ENCODE results near the gene SLC1A2.

The SLC1A2 gene

GRCh38 chr11:35413598-35413997 is 5.8 kb downstream of the SLC1A2 start:
- no peak for DNase-seq

GRCh38 chr11:35412285-35412684 is 7.1 kb downstream of the SLC1A2 start:
- peak in 2 of 3 experiments; percentile 14 to 54 for DNase-seq

GRCh38 chr11:35407041-35407440 is 12.3 kb downstream of the SLC1A2 start:
- no peak for DNase-seq

- peak in 2 of 3 experiments; percentile 19 to 56 for DNase-seq
Observed at GRCh38 chr11:35404388-35404775, 15.0 kb downstream of the SLC1A2 start.

GRCh38 chr11:35403765-35404387 is 15.5 kb downstream of the SLC1A2 start:
- no peak for DNase-seq

- DNase-seq, result no peak
Observed at GRCh38 chr11:35402751-35403660, 16.4 kb downstream of the SLC1A2 start.

- no peak for DNase-seq
Observed at GRCh38 chr11:35398881-35399280, 20.5 kb downstream of the SLC1A2 start.

- DNase-seq, result no peak
Observed at GRCh38 chr11:35394941-35395340, 24.4 kb downstream of the SLC1A2 start.

- DNase-seq, result peak in 1 of 3 experiments; percentile 92
Observed at GRCh38 chr11:35393098-35393497, 26.3 kb downstream of the SLC1A2 start.

GRCh38 chr11:35391922-35392688 is 27.3 kb downstream of the SLC1A2 start:
- DNase-seq, result peak; percentile 58 to 76 (median 72)

GRCh38 chr11:35390737-35391682 is 28.3 kb downstream of the SLC1A2 start:
- DNase-seq, result peak in 1 of 3 experiments; percentile 53

GRCh38 chr11:35389897-35390465 is 29.4 kb downstream of the SLC1A2 start:
- peak in 1 of 3 experiments; percentile 35 for DNase-seq

GRCh38 chr11:35389112-35389511 is 30.2 kb downstream of the SLC1A2 start:
- DNase-seq, result peak in 1 of 3 experiments; percentile 32

- no peak for DNase-seq
Observed at GRCh38 chr11:35388061-35388460, 31.3 kb downstream of the SLC1A2 start.

- peak in 1 of 3 experiments; percentile 27 for DNase-seq
Observed at GRCh38 chr11:35387111-35387982, 32.0 kb downstream of the SLC1A2 start.

GRCh38 chr11:35383953-35384352 is 35.4 kb downstream of the SLC1A2 start:
- no peak for DNase-seq

- DNase-seq, result no peak
Observed at GRCh38 chr11:35381709-35382322, 37.5 kb downstream of the SLC1A2 start.

- DNase-seq, result peak in 1 of 3 experiments; percentile 13
Observed at GRCh38 chr11:35380603-35381002, 38.8 kb downstream of the SLC1A2 start.

GRCh38 chr11:35377262-35377661 is 42.1 kb downstream of the SLC1A2 start:
- no peak for DNase-seq

- no peak for DNase-seq
Observed at GRCh38 chr11:35376613-35377012, 42.7 kb downstream of the SLC1A2 start.

All from NCI-H1417 (cell line).